ENCODE results near the gene PTGER4.

GRCh38 chr5:40738502-40738901 lies 58.8 kb downstream of the PTGER4 start:
- no peak for TF ChIP-seq EGR1 (IDR thresholded peaks at IDR 0.05; ENCODE audit: borderline replicate concordance, low read depth, low read length)
- TF ChIP-seq CTCF (IDR thresholded peaks at IDR 0.05; ENCODE audit: control extremely low read depth in 1 of 3, insufficient read depth in 1 of 3, low read depth in 1 of 3, low read length in 3 of 3) = no peak
- TF ChIP-seq HDAC2 (IDR thresholded peaks at IDR 0.05; ENCODE audit: borderline replicate concordance in 1 of 2, low read depth in 2 of 2, low read length in 2 of 2) = no peak
- TF ChIP-seq POLR2A (IDR thresholded peaks at IDR 0.05; ENCODE audit: control extremely low read depth in 1 of 2, low read depth in 2 of 2, low read length in 2 of 2) = no peak
- no peak for TF ChIP-seq RBBP5 (IDR thresholded peaks at IDR 0.05; ENCODE audit: borderline replicate concordance, low read depth, low read length)
- no peak for TF ChIP-seq BRCA1 (IDR thresholded peaks at IDR 0.05; ENCODE audit: low read depth, low read length)
- no peak for TF ChIP-seq GABPA (IDR thresholded peaks at IDR 0.05; ENCODE audit: borderline replicate concordance, insufficient read depth, low read length)
